HEK293 (cell line): ENCODE data around the gene TPM4.

Experiments
- CTCF ChIP-seq: fragments of 450-650 bp; formaldehyde crosslinking; IDR thresholded peaks from 2 replicates; pipeline ENCODE4 v1.5.1; 2016; ENCODE audit warnings: missing biosample characterization, missing genetic modification characterization
- SP7 ChIP-seq: fragments of 450-650 bp; formaldehyde crosslinking; IDR thresholded peaks from 2 replicates; pipeline ENCODE4 v1.5.1; 2016; ENCODE audit warnings: missing biosample characterization, missing genetic modification characterization
- ZEB2 ChIP-seq: fragments of 450-650 bp; formaldehyde crosslinking; IDR thresholded peaks from 2 replicates; pipeline ENCODE4 v1.5.1; 2016; ENCODE audit warnings: missing biosample characterization, missing genetic modification characterization
- ZNF174 ChIP-seq: fragments of 450-650 bp; formaldehyde crosslinking; IDR thresholded peaks from 2 replicates; pipeline ENCODE4 v1.5.0; 2017; ENCODE audit warnings: missing biosample characterization, mild to moderate bottlenecking, missing genetic modification characterization
- ZNF221 ChIP-seq: fragments of 450-650 bp; formaldehyde crosslinking; IDR thresholded peaks from 2 replicates; pipeline ENCODE4 v1.5.1; 2017; ENCODE audit warnings: missing biosample characterization, missing genetic modification characterization, borderline replicate concordance
- ZNF239 ChIP-seq: fragments of 450-650 bp; formaldehyde crosslinking; IDR thresholded peaks from 2 replicates; pipeline ENCODE4 v1.5.1; 2016; ENCODE audit warnings: missing biosample characterization, missing genetic modification characterization
- ZNF274 ChIP-seq, 2 experiments: fragments of 200-500 bp in 1 of 2; fragments of 450-650 bp in 1 of 2; sonication (Bioruptor generic) in 1 of 2; formaldehyde crosslinking in 1 of 2; IDR thresholded peaks; 2 replicates each; pipeline versions ENCODE4 v1.5.1 to v1.6.1; 2014 to 2016; ENCODE audit warnings: borderline replicate concordance in 1 of 2, inconsistent platforms in 1 of 2, low read length in 1 of 2, missing biosample characterization in 1 of 2, missing genetic modification characterization in 1 of 2
- ZNF433 ChIP-seq: fragments of 450-650 bp; formaldehyde crosslinking; IDR thresholded peaks from 2 replicates; pipeline ENCODE4 v1.5.1; 2016; ENCODE audit warnings: missing biosample characterization, missing genetic modification characterization, low read depth
- ZNF777 ChIP-seq: fragments of 450-650 bp; formaldehyde crosslinking; IDR thresholded peaks from 2 replicates; pipeline ENCODE4 v1.5.1; 2017; ENCODE audit warnings: missing biosample characterization, missing genetic modification characterization, borderline replicate concordance
- ZNF792 ChIP-seq: fragments of 450-650 bp; formaldehyde crosslinking; IDR thresholded peaks from 2 replicates; pipeline ENCODE4 v1.5.1; 2016; ENCODE audit warnings: missing biosample characterization, missing genetic modification characterization
- TF ChIP-seq, protein P1 (sequence below): fragments of 450-650 bp; formaldehyde crosslinking; optimal IDR thresholded peaks from 2 replicates; pipeline ENCODE3; 2016; ENCODE audit warnings: missing biosample characterization, mild to moderate bottlenecking, missing genetic modification characterization
- TF ChIP-seq, protein P2 (sequence below): fragments of 450-650 bp; formaldehyde crosslinking; IDR thresholded peaks from 2 replicates; pipeline ENCODE4 v1.5.1; 2016; ENCODE audit warnings: missing biosample characterization, missing genetic modification characterization
- TF ChIP-seq, protein P3 (sequence below): fragments of 450-650 bp; formaldehyde crosslinking; IDR thresholded peaks from 2 replicates; pipeline ENCODE4 v1.5.1; 2016; ENCODE audit warnings: missing biosample characterization, missing genetic modification characterization

DNA sequence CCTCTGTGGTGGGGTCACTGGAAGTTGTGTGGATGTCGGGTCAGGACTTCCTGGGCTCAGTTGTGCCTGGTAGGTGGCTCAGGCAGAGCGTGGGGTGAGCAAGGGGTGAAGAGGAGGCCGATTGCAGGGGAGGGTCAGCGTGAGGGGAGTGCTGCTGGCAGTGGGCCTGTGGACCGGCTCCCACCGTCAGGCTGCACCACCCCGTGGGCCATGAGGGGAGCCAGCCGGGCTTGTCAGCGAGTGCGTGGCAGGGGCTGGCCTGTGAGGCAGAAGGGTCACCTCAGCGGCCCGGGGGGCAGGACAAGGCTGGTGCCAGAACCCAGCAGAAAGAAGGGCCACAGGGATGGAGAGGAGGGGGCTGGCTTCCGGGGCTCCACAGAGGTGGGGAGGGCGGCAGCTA, 48.7 kb downstream of the TPM4 start:
- TF ChIP-seq ZNF221 (tag by site-specific recombination) = no peak
- no peak for TF ChIP-seq ZNF274 (IDR thresholded peaks at IDR 0.05; ENCODE audit: low read length)
- TF ChIP-seq ZNF274 (tag by site-specific recombination; IDR thresholded peaks at IDR 0.05; ENCODE audit: borderline replicate concordance) = no peak
- no peak for TF ChIP-seq CTCF (tag by site-specific recombination)
- TF ChIP-seq, protein P1, sequence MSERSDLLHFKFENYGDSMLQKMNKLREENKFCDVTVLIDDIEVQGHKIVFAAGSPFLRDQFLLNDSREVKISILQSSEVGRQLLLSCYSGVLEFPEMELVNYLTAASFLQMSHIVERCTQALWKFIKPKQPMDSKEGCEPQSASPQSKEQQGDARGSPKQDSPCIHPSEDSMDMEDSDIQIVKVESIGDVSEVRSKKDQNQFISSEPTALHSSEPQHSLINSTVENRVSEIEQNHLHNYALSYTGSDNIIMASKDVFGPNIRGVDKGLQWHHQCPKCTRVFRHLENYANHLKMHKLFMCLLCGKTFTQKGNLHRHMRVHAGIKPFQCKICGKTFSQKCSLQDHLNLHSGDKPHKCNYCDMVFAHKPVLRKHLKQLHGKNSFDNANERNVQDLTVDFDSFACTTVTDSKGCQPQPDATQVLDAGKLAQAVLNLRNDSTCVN (tag by site-specific recombination) = no peak
- TF ChIP-seq ZNF239 (tag by site-specific recombination) = no peak
- no peak for TF ChIP-seq ZNF777 (tag by site-specific recombination)
- no peak for TF ChIP-seq ZEB2 (tag by site-specific recombination)
- TF ChIP-seq SP7 (tag by site-specific recombination) = no peak
- TF ChIP-seq, protein P2, sequence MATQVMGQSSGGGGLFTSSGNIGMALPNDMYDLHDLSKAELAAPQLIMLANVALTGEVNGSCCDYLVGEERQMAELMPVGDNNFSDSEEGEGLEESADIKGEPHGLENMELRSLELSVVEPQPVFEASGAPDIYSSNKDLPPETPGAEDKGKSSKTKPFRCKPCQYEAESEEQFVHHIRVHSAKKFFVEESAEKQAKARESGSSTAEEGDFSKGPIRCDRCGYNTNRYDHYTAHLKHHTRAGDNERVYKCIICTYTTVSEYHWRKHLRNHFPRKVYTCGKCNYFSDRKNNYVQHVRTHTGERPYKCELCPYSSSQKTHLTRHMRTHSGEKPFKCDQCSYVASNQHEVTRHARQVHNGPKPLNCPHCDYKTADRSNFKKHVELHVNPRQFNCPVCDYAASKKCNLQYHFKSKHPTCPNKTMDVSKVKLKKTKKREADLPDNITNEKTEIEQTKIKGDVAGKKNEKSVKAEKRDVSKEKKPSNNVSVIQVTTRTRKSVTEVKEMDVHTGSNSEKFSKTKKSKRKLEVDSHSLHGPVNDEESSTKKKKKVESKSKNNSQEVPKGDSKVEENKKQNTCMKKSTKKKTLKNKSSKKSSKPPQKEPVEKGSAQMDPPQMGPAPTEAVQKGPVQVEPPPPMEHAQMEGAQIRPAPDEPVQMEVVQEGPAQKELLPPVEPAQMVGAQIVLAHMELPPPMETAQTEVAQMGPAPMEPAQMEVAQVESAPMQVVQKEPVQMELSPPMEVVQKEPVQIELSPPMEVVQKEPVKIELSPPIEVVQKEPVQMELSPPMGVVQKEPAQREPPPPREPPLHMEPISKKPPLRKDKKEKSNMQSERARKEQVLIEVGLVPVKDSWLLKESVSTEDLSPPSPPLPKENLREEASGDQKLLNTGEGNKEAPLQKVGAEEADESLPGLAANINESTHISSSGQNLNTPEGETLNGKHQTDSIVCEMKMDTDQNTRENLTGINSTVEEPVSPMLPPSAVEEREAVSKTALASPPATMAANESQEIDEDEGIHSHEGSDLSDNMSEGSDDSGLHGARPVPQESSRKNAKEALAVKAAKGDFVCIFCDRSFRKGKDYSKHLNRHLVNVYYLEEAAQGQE (tag by site-specific recombination) = no peak
- no peak for TF ChIP-seq ZNF174
- TF ChIP-seq ZNF433 (tag by site-specific recombination) = no peak
- TF ChIP-seq ZNF792 (tag by site-specific recombination) = no peak
- TF ChIP-seq, protein P3, sequence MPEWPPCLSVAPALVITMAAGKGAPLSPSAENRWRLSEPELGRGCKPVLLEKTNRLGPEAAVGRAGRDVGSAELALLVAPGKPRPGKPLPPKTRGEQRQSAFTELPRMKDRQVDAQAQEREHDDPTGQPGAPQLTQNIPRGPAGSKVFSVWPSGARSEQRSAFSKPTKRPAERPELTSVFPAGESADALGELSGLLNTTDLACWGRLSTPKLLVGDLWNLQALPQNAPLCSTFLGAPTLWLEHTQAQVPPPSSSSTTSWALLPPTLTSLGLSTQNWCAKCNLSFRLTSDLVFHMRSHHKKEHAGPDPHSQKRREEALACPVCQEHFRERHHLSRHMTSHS = no peak
